Measurements from ENCODE around the gene CUBN.

Gene CUBN

DNA sequence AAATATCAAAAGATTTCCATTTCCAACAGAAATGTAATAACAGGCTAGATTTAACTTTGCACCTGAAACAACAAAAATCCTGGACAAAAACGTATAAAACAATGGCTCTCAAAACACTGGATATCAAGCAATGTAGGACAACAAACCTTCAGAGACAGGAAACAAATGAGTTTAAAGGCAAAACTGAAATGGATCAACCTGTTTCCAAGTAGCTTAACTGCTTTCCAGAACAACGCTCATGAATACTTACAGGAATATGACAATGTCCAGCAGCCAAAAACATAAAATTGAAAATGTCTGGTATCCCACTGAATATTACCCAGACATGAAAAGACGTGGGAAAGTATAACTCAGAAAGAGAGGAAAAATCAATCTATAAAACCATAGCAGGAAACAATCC, 62.8 kb downstream of the CUBN start:
- DNase-seq: no peak

DNA sequence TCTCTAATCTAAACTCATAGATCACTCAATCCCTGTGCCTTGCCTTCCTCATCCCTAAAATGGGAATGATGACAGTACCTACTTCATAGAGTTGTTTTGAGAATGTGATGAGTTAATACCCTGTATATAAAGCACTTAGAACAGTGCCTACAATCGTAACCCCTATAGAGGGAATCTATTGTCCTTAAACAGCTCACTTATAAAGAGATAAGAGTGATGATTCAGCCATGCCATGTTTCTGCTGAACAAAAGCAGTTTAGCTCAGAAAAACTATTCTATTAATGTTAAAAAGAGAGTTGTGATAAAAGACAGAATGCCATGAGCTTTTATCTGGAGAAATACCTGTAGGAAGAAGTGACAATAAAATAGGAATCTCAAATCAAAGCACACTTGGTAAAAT, 63.6 kb downstream of the CUBN start:
- no peak for DNase-seq

DNA sequence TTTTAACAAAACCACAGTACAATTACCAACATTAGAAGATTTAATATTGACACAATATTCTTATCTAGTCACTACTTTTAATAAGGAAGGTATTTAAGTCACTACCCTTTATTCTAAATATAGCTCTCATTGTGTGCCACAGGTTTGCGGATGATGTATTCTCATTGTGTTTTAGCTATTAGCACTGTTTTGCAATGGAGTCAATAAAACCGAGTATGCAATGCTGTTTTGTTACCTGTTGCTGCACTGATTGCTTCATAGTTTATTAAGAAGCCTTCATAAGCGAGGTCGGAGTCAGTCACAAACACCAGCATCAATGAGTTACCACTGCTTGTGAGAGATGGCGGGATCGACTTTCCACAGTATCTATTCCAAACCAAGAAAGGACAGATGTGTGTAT, 64.3 kb downstream of the CUBN start:
- DNase-seq: no peak

DNA sequence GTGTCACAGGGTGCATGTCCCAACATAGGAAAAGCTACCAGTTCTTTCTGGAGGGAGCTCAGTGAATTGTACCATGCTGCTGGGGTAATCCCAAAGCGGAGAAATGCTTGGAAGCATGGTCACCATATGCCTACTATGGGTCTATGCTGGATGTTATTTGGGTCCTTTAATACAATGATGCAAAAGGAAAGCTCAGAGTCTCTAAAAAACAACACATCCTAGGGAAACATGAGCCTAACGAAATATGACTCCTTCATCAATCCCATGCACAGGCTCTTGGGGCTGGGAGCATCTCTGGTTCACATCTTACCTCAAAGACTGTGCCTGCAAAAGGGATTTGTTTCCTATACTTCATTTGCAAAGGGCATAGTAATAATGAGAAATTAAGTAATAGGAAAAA, 65.2 kb downstream of the CUBN start:
- no peak for DNase-seq

DNA sequence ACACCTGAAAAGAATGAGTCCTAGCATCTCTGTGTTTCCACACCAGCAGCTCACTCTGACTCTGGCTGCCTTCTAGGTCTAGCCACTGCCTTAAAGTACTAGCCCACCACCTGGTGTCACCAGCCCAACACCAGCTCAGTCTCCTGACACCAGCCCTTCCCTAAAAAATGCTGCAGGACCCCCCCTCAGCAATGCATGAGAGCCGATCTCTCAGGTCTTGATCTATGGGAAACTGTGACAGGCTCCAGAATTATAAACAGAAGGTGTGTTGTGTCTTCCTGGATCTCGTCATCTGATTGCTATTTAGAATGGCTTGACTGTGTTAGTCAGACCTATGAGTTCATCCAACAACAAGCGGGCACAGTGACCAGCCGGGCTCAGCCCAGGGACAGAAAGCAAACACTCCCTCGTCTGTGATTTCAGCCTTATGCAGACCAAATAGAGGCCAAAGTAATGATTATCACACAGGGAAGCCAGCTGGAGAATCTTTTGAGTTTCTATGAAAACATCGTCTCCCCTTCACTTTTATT, 66.6 kb downstream of the CUBN start:
- no peak for DNase-seq

DNA sequence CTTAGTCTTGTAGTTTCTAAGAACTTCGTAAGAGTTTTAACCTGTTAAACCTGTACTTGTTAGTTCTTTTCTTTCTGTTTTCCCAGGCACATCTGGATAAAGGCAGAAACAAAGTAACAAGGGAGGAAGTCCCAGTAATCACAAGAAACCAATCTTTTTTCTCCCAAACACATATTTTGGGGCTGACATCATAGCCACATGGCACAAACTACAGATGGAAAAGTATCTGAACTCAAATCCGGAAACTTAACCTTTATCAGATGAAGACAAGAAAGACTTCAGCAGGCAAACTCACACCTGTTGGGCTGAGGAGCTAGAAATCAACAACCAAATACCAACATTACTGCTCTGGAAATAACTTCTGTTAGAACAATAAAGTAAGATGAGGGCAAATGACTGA, 67.1 kb downstream of the CUBN start:
- DNase-seq: no peak

DNA sequence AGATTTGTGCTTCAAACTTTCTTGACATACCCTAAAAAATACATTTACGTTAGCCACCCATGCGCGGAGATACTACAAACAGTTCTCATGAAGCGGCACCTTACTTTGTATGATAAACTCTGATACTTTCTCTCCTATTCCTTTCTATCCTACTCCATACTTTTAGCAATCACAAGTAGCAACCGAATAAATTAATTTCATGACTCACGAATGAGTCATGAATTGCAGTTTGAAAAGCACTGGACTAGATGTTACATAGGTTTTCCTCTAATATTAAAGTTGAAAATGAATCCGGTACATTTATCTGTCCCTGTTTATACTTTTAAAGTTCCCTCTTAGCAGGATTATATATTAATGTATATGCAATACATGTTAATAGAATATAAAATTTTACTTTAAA, 67.6 kb downstream of the CUBN start:
- DNase-seq: no peak

DNA sequence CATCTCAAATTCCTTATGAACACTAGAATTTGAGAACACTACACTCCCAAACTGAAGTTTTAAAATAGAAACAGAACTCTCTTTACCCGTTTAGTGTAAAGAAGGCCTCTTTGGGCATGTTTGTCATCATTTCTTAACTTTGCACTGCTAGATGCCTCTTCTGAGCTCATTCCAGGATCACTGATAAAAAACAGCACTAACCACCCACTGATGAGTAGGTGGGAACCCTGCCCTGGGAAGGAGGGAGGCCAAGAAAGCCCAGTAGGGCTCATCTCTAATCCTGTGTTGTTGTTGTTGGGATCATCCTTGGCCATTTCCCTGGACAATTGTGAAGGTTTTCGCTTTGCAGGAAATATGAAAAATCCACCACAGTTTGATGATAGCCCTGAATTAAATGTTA, 68.2 kb downstream of the CUBN start:
- no peak for DNase-seq

DNA sequence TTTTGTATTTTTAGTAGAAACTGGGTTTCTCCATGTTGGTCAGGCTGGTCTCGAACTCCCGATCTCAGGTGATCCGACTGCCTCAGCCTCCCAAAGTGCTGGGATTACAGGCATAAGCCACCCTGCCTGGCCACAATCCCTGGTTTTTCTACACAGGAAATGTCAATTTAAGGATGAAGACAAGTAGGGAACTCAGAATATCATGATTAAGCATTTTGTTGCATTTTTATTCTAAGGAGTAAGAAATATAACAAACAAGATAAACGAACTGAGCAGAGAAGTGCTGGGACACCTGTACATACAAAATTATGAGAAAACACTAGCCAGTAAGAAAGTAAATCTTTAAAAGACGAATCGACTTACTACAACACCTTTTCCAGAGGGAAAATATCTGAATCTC, 69.3 kb downstream of the CUBN start:
- no peak for DNase-seq

DNA sequence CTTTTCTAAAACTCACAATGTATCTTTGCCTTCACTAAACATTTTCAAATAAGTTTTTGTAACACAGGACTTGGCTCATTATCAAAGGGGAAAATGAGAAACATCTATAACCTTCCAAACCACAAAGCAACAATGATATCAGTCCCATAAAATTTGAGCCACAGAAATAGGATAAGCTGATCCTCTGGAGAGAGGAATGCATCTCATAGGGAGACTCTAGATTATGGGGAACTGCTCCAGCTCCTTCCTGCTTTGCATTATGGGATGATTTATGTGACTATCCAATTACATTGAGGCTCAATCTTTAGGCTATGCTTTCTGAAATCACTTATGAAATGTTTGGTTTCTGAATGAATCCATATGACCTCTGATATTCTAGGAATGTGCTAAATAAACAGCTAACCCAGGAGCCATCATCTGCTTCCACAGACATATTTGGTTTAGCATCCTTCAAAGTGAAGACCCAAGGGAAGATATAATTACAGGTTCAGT, 70.4 kb downstream of the CUBN start:
- DNase-seq: no peak

DNA sequence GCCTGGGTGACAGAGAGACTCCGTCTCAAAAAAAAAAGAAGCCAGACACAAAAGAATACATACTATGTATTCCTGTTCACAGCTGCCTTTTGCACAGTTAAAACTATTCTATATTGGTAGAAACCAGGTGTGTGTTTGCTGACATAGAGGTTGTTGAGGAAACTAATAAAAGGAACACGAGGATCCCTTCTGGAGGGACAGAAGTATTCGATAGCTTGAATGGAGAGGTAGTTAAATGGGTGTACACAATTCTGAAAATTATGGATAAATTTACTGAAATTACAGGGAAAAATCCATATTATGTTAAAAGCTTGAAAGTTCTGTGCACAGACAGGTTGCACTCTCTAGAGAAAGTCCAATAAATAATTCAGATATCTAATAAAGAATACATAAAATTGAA, 71.5 kb downstream of the CUBN start:
- DNase-seq: no peak

DNA sequence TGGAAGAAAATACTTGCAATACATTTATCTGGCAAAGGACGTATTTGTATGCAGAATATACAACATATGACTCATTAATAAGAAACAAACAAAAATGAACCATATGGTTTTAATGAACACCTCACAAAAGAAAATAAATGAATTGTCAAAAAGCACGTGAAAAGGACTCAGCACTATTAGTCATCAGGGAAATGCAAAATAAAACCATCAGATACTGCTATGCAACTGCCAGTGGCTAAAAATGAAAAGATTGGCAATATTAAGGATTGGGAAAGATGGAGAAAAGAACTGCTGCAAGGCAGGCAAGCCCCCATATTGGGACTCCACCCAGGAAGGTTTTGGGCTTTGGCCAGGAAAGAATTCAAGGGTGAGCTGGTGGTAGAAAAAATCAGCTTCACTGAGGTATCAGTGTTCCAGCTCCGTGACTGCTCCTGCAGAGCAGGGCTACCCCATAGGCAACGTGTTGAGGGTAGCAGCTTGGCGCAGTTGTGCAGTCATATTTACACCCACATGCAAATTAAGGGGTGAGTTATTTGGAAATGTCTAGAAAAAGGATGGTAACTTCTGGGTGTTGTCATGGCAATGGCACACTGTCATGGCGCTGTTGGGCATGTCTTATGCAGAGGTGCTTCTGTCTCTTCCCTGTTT, 72.7 kb downstream of the CUBN start:
- DNase-seq: no peak

DNA sequence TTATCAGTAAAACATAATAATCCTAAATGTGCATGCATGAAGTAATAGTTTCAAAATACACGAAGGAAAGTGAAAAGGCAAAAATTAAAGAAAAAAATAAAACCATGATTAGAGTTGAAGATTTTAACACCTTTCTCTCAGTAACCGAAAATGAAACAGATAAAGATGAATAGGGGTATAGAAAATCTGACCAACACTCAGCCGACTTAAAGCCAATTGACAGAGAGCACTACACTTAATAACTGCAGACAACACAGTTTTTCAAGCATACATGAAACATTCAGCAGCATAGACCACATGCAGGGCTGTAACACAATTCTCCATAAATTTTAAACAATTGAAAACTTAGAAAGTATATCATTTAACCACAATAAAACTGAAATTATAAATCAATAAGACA, 76.1 kb downstream of the CUBN start:
- no peak for DNase-seq

DNA sequence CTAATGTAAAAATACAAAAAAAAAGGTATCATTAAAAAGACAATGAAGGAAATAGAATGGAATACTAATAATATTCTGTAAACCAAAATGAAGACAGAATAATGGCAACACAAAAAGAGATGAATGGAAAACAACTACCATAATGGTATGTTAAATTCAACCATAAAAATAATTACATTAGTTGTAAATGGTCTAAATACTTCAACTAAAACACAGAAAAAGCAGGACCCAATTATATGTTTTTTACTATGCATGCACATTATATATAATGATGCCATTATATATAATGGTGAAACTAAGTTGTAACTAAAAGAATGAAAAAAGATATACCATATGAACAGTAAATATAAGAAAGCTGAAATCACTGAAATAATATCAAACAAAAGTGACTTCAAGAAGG, 76.5 kb downstream of the CUBN start:
- no peak for DNase-seq

DNA sequence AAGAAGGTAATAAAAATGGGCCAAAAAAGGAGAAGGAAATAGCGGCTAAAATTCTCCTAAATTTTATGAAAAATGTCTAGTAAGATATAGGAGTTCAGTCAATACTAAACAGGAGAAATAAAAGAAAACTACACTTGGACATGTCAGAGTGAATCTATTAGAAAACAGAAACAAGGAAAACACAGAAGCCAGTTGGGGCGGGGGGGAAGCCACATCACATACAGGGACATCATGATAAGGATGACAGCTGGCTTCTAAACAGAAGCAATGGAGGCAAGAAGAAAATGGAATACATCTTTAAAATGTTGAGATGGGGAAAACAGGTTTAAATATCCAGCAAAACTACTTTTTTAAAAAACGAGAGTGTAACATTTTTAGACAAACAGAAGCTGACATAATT, 77.8 kb downstream of the CUBN start:
- no peak for DNase-seq

DNA sequence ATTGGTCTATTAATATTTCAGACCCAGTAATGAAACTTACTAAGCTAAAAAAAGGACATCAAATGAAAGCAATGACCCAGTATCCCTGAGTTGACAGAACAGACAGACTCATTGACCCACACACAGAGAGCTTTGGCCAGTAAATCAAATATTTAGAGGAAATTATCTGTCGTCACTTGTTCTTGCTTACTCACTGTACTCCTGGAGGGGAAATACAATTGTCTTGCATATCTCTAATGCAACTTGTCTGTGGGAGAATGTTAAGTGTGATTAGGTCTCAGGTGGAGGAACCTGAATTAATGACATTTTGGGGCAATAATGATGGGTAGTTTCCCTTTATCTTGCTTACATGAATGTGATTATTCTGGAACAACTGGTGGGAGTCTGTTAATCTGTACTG, 80.4 kb downstream of the CUBN start:
- no peak for DNase-seq

DNA sequence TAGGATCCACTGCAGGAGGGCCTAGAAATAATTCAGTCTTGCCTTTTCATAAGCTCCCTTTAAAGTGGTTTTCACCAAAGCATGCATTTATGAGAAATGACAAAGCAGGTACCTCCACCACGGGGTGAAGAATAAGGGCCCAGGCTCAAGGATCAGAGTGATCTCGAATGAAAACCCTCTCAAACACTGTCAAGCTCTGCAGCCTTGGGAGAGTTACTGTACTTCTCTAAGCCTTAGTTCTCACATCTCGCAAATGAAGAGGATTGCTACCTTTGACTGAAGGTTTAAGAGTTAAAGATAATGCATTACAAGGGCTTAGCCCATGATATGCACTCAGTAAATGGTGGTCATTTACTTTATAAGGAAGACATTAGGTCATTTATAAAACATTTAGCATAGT, 81.7 kb downstream of the CUBN start:
- no peak for DNase-seq

DNA sequence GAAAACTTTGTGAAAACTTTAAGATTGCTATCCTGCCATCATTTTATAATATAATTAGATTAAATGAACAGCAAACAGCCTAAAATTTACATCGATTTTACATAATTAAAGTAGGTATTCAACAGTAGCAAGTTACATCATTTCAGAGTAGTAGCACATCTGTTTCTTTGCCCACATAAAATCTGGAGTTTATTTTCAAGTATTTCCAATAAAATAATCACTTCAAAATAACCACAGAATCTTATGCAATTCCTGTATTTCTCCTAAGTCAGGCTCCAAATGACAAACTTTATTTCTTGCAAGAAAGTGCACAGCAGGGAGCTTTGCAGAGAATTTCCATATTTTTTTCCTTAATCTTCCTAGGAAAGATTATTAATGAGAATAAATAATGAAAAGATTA, 82.6 kb downstream of the CUBN start:
- DNase-seq: no peak

DNA sequence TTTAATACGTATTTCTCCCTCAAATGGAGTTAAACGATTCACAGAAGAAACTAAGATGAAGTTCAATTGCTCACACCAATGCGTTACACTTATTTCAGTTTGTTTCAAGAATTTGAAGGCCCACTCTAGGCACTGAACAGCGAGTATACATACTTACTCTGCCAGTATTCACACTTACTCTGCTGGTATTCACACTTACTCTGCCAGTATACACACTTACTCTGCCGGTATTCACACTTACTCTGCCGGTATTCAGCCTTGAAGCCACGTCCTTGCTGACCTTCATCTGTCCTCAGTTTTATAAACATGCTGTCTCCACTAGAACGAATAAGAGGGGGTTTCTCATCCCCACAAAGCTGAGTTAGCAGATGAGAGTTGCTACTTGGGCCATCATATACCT, 86.0 kb downstream of the CUBN start:
- DNase-seq: no peak

DNA sequence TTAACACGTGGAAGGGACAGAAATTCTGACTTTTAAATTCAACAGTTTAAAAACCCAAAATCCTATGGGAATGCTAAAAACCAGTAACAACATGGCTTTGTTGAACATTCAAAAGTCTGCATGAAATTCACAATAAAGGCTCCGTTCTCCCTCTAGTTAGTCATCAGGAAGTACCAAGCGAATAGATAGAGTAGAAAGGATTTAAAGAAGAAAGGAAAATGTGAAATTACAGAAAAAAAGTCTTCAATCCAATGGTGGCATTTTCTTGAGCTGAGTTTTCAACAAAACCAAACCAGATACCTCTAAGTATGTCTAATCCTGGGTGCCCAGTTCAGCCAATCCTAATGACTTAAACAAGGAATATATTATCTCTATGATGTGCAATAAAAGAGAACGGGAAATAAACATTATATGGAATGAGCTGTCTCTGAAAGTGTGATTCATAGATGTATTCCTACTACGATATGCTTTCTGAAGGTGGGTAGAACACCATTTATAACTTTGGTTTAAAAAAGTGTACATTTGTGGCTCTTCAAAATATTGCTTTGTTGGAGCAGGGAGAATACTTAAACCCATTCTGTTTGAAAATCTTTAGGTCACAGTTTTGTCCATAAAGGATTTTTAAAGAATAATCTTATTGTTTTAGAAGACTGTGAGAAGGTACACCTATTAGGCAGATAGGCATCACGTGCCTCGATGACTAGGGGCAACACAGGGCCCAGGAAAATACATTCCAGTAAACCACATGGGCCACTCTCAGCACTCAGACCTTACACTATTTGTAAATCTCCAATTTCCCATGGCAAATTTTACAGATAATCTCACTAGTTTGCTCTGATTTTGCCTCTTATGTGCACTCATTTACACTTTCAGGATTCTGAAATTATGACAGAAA, 87.7 kb downstream of the CUBN start:
- no peak for DNase-seq

DNA sequence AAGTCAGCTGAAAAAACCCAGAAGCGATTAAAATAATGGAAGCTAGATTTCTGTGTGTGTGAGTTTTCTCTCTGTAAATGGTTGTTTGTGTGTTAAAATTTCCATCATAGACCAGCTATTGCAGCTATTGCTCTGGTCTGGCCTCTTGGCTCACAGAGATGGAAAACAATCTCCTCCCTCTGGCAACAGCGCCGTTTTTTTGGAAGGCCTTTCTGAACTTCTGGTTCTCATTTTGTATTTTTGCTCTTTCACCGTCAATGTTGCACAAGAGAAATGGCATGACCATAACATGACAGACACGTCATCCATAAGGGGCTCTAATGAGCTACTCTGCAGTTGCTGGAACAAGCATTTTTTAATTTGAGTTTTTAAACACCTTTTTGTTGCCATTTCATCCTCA, 91.0 kb downstream of the CUBN start:
- no peak for DNase-seq

DNA sequence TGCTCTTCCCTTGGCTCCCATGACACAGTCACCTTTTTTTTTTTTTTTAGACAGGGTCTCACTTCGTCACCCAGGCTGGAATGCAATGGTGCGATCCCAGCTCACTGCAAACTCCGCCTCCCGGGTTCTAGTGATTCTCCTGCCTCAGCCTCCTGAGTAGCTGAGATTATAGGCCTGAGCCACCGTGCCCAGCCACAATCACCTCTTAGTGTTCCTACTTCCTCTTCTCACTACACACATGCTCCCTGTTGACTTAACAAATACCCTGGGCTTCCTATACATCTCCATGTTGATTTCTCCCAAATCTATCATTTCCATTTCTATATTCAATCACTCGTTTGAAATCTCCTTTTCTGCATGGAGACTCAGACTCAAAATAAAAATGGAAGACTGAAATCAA, 91.7 kb downstream of the CUBN start:
- no peak for DNase-seq

DNA sequence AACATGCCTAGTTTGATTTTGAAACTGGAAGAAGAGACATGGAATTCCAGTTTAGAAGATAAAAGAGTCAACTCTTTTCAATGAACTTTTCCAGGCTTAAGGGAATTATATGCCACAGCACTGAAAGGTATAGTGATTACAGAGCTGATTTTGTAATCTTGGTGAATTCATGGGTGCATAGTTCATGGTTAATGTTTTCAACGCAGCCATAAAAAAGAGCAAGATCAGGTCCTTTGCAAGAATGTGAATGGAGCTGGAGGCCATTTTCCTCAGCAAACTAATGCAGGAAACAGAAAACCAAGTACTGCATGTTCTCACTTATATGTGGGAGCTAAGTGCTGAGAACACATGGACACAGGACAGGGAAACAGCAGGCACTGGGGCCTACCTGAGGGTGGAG, 94.2 kb downstream of the CUBN start:
- DNase-seq: no peak

DNA sequence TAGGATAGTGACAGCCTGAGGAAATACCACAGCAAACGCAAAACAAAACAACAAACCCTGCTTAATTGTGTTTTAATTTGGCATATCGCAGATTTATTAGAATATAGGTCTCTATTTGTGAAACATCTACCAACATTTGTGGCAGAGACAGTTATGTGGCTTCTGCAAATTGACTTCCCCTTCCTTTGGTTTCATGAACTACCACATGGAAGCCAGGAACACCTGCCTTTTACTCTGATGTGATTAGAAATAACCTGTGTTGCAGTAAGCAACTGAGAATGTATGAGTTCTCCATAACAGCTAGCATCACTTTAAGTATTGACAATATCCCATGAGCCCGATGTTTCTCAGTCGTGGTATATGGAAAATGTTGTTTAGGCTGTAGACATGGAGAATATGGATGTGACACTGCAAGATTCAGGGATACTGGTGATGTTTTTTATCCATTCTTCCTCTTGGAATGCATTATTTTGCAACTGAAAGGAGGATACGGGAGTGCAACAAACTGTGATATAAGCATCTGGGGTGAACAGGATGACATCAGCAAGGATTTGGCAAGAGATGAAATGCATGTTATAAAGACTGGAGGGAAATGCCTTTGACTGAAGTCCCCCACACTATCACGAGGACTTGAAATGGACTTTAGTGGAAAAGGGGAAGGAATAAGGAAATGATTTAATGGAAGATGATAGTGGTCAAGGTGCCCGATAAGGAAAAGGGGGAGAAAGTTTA, 95.9 kb downstream of the CUBN start:
- no peak for DNase-seq
